PC-3 (cell line): Measurements from ENCODE around the gene NVL. TPM values are rescaled to one million over a fixed set of nuclear protein-coding genes. Genes with fewer than 3 reads are reported as not detected.

Experiments used
- ATAC-seq: fragments of 200-7000 bp; cut with Tn5 transposase; 2 replicates; pipeline ENCODE4 v1.9.1; 2020; ENCODE audit warnings: mild to moderate bottlenecking, moderate library complexity
- BruUV-seq: library from RNA; stranded (reverse); fragments of 400-500 nt; replicated peaks from 2 replicates; lab custom pipeline; 2021; lab: Mats Ljungman, UMichigan
- CTCF ChIA-PET: fragments of 300-600 bp; sonication (Branson Sonifier 250); formaldehyde crosslinking; loops from one replicate; lab custom pipeline; 2022; ENCODE audit warnings: antibody characterized with exemption; lab: Charles Lee
- POLR2A ChIA-PET: fragments of 300-600 bp; sonication (Branson Sonifier 250); formaldehyde crosslinking; loops from one replicate; lab custom pipeline; 2022; ENCODE audit warnings: antibody characterized with exemption; ENCODE audit not compliant: unreplicated experiment; lab: Charles Lee
- DNase-seq: peaks from one replicate; pipeline ENCODE4 v3.0.0-alpha.2; 2015
- H2AFZ ChIP-seq: fragments of 300-600 bp; sonication (generic); 2 replicates; pipeline ENCODE4 v1.6.0; 2016; ENCODE audit warnings: antibody characterized with exemption, low read length
- H3F3A ChIP-seq: fragments of 300-600 bp; sonication (generic); one replicate; pipeline ENCODE4 v1.6.0; 2017; ENCODE audit warnings: antibody characterized with exemption, low read length, control low read depth, mild to moderate bottlenecking; ENCODE audit not compliant: unreplicated experiment
- H3K27ac ChIP-seq: fragments of 300-600 bp; sonication (generic); 2 replicates; pipeline ENCODE4 v1.5.1; 2016; ENCODE audit warnings: mild to moderate bottlenecking, low read length
- H3K27me3 ChIP-seq: fragments of 300-600 bp; sonication (generic); 2 replicates; pipeline ENCODE4 v1.6.1; 2016; ENCODE audit warnings: low read length, mixed read lengths
- H3K36me3 ChIP-seq: fragments of 300-600 bp; sonication (generic); 2 replicates; pipeline ENCODE4 v1.6.1; 2016; ENCODE audit warnings: low read depth, mixed run types, low read length, mixed read lengths
- H3K4me1 ChIP-seq: fragments of 300-600 bp; sonication (generic); 2 replicates; pipeline ENCODE4 v1.5.1; 2016; ENCODE audit warnings: low read length; ENCODE audit not compliant: insufficient read depth
- H3K4me2 ChIP-seq: fragments of 300-600 bp; sonication (generic); 2 replicates; pipeline ENCODE4 v1.6.0; 2016; ENCODE audit warnings: low read length
- H3K4me3 ChIP-seq: fragments of 300-600 bp; sonication (generic); 2 replicates; pipeline ENCODE4 v1.5.1; 2016; ENCODE audit warnings: mild to moderate bottlenecking, low read length, mixed read lengths
- H3K79me2 ChIP-seq: fragments of 300-600 bp; sonication (generic); 2 replicates; pipeline ENCODE4 v1.6.1; 2017; ENCODE audit warnings: low read length, mixed read lengths
- H3K9ac ChIP-seq: fragments of 300-600 bp; sonication (generic); 2 replicates; pipeline ENCODE4 v1.6.0; 2016; ENCODE audit warnings: mild to moderate bottlenecking, low read length
- H3K9me2 ChIP-seq: fragments of 300-600 bp; sonication (generic); replicated peaks from 2 replicates; pipeline ENCODE4 v1.6.1; 2016; ENCODE audit warnings: mixed run types, low read length, mixed read lengths
- H3K9me3 ChIP-seq: fragments of 300-600 bp; sonication (generic); 2 replicates; pipeline ENCODE4 v1.6.1; 2016; ENCODE audit warnings: low read length, mixed read lengths
- H4K20me1 ChIP-seq: fragments of 300-600 bp; sonication (generic); 2 replicates; pipeline ENCODE4 v1.6.1; 2016; ENCODE audit warnings: low read length, mixed read lengths
- CTCF ChIP-seq: fragments of 300-600 bp; sonication (generic); conservative IDR thresholded peaks from 2 replicates; pipeline ENCODE4 v1.5.1; 2017; ENCODE audit warnings: antibody characterized with exemption, low read depth, mild to moderate bottlenecking, low read length
- EZH2 ChIP-seq: fragments of 300-600 bp; sonication (generic); IDR thresholded peaks from one replicate; pipeline ENCODE4 v1.6.1; 2017; ENCODE audit warnings: antibody characterized with exemption, mild to moderate bottlenecking, low read length; ENCODE audit not compliant: unreplicated experiment
- EZH2phosphoT487 ChIP-seq: fragments of 300-600 bp; sonication (generic); IDR thresholded peaks from 2 replicates; pipeline ENCODE4 v1.6.1; 2018; ENCODE audit warnings: mild to moderate bottlenecking, antibody characterized with exemption, low read length, borderline replicate concordance
- intact Hi-C: fragments of 100-400 bp; cut with micrococcal nuclease; formaldehyde crosslinking; loops from 2 replicates; pipeline ENCODE4 v1.9.0; 2023
- total RNA-seq: library from RNA; depleted of rRNA; stranded (reverse); fragments of >200 nt; gene quantifications from 2 replicates; pipeline ENCODE4 v1.2.3, GENCODE V29; 2014

Gene NVL
- total RNA-seq, 1 experiment from 2014 or later: 37.1 TPM

DNA sequence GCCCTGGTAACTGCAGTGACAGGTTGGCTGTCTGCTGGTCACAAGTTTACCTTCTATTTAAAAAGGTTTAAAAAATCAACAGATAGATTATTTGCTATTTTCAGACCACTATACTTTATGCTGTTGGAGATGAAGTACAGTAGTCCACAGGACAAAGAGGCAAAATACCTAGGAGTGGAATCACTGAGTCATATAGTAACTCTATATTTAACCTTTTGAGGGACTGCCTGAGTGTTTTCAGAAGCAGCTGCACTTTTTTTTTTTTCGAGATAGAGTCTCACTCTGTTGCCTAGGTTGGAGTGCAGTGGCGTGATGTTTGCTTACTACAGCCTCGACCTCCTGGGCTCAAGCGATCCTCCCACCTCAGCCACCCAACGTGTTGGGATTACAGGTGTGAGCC is 38.4 kb upstream of the NVL start:
- no peaks in the 10 kb centered on the region for H3K9me2 ChIP-seq
- POLR2A ChIA-PET: no interaction called here
- H3K79me2 ChIP-seq: peaks cover 25% of the 10 kb centered on the region
- DNase-seq (no peak), ATAC-seq (no peak)
- H4K20me1 ChIP-seq: no peaks in the 10 kb centered on the region
- no peak overlapping the region for H3K4me3 ChIP-seq
- H3K27me3 ChIP-seq: no peaks in the 10 kb centered on the region
- H3F3A ChIP-seq: no peaks in the 10 kb centered on the region
- peaks cover 45% of the 10 kb centered on the region for H3K36me3 ChIP-seq
- no TSS peak for BruUV-seq
- no peak overlapping the region for H3K4me2 ChIP-seq
- H3K27ac ChIP-seq: no peak overlapping the region
- H3K9me3 ChIP-seq: no peaks in the 10 kb centered on the region
- no peak overlapping the region for H2AFZ ChIP-seq
- no peak overlapping the region for H3K9ac ChIP-seq
- CTCF ChIA-PET: no interaction called here
- no peaks in the 10 kb centered on the region for H3K4me1 ChIP-seq
- intact Hi-C loops: no loop called here
- TF ChIP-seq EZH2phosphoT487: no peak

DNA sequence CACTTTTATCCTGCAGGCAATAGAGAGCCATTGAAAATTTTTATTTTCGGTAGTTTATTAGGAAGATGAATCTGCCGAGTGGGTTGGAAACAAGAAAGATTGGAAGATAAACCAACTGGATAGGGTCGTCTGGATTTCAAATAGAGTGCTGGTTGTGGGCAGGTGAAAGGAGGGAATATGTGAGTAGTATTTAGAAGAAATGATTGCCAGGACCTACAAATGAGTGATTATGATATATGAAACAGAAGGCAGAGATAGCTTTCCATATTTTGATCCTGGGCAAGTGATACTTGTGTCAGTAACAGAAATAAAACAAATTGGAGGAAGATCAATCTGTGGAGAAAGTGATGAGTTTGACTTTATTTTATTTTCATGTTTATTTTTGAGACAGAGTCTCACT is 29.2 kb upstream of the NVL start:
- ChIA-PET POLR2A (interaction anchor here (1.5 kb wide), 1 partner anchor 206 kb away, joined by 7 read pairs; no protein-coding TSS in a partner anchor), CTCF (no interaction called here)
- Histone ChIP-seq H3F3A (no peaks in the 10 kb centered on the region), H3K27ac (no peak overlapping the region), H3K9ac (no peak overlapping the region), H3K9me2 (no peaks in the 10 kb centered on the region), H3K27me3 (no peaks in the 10 kb centered on the region), H4K20me1 (no peaks in the 10 kb centered on the region), H3K79me2 (peaks cover 75% of the 10 kb centered on the region), H3K9me3 (no peaks in the 10 kb centered on the region), H3K4me3 (no peak overlapping the region), H2AFZ (no peak overlapping the region), H3K36me3 (no peaks in the 10 kb centered on the region), H3K4me2 (peak overlapping the region; percentile 82; the same call in 1 of the 2 replicates), H3K4me1 (peaks cover 14% of the 10 kb centered on the region)
- ATAC-seq: no peak
- BruUV-seq: no TSS peak
- no peak for DNase-seq
- TF ChIP-seq EZH2phosphoT487: no peak
- no peak for TF ChIP-seq EZH2
- TF ChIP-seq CTCF: no peak
- intact Hi-C loops: no loop called here

GRCh38 chr1:224358237-224358636 is 28.3 kb upstream of the NVL start:
- Histone ChIP-seq H3K79me2 (peaks cover 65% of the 10 kb centered on the region), H3K9ac (peak overlapping the region; percentile 83), H3K9me3 (no peaks in the 10 kb centered on the region), H3K4me1 (peaks cover 14% of the 10 kb centered on the region), H3K4me3 (peak overlapping the region; percentile 68), H3K27me3 (no peaks in the 10 kb centered on the region), H3K36me3 (no peaks in the 10 kb centered on the region), H3K9me2 (no peaks in the 10 kb centered on the region), H4K20me1 (no peaks in the 10 kb centered on the region), H2AFZ (peak overlapping the region; percentile 97), H3F3A (no peaks in the 10 kb centered on the region), H3K4me2 (peak overlapping the region; percentile 82), H3K27ac (no peak overlapping the region)
- ATAC-seq: no peak
- BruUV-seq: no TSS peak
- no peak for TF ChIP-seq CTCF
- TF ChIP-seq EZH2phosphoT487: no peak
- TF ChIP-seq EZH2: no peak
- ChIA-PET CTCF (no interaction called here), POLR2A (interaction anchor here (0.7 kb wide), 1 partner anchor 9 kb away, joined by 3 read pairs; no protein-coding TSS in a partner anchor)
- intact Hi-C loops: no loop called here
- DNase-seq: no peak
